ENCODE results near the gene HSPA5. TPM values are rescaled to one million over a fixed set of nuclear protein-coding genes. Genes with fewer than 3 reads are reported as not detected.
"Not testable (repeated sequence)": the region's sequence is repeated elsewhere in the genome, so short reads cannot be mapped to it uniquely, and the experiment has no call there.

HSPA5 gene
- polyA plus RNA-seq, 10 donors: 163 to 253 (median 187) TPM

DNA sequence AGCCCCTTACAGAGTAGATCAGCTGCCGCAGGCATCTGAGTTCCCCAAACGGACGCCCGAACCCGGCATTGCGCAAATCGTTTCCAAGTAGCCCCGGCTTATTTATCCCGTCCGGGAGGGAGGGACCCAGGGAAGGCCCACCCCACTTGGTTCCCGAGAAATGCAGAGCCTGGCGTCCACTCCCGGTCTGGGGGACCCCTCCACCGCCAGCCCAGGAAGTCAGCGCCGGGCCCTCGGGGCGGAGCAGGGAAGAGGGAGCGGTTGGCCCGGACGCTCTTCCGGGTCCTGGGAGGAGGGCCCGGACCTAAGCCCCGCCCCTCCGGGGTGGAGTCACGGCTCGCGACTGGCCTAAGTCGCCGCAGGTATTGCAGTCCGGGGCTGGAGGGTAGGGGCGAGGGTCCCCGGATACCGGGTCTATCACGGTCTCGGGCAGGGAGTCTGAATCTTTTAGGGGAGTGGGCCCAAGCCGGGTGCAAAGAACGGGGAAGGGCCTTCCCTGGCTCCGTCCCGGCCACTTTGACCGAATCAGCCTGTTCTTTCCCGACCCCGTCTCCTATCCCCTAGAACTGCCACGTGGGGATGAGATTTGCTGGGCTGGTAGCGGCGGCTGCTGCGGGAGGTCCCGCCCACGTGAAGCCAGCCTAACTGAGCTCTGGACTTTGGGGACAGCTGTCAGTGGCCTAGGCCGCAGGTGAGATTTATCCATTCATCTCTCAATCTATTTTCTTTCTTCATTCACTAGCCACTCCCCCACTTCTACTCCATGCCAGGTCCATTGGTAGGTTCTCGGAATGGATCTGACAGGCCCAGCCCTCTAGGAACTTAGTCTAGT, 40.7 kb downstream of the HSPA5 start, which contains the start of gene RABEPK:
Gene RABEPK, plus strand, starts transcription at position 327 of the 832 bp plus-strand sequence. CDS start 2,472 bp downstream, outside the sequence.
- DNase-seq: peak; percentile 94 to 98 (median 97)

DNA sequence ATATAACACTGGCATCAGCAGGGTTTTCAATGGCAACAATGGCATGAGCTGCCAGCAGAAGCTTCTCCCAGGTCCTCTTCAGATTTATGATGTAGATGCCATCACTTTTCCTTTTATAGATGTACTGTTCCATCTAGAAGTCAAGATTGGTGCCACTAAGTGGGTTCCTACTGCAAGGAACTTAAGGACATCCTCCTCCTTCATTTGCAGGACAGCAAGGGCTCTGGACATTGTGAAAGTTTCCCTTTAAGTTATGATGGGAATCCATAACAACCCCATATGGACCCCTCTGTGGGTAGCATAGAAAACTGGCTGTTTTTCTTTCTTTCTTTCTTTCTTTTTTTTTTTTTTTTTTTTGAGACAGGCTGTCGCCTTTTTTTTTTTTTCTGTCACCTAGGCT, 45.6 kb downstream of the HSPA5 start:
- DNase-seq: not testable (repeated sequence)

DNA sequence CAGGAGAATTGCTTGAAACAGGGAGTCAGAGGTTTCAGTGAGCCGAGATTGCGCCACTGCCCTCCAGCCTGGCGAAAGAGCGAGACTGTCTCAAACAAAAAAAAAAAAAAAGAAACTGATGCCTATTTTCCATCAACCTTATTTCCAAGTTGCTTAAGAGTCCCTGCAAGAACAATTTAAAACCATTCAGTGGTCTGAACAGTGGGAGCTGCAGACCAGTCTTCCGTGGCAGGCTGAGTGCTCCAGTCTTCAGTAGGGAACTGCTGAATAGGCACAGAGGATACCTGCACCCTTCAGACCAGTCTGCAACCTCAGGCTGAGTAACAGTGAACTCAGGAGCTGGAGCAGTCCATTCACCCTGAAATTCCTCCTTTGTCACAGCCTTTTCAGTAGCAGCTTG, 46.7 kb downstream of the HSPA5 start:
- DNase-seq: not testable (repeated sequence)

DNA sequence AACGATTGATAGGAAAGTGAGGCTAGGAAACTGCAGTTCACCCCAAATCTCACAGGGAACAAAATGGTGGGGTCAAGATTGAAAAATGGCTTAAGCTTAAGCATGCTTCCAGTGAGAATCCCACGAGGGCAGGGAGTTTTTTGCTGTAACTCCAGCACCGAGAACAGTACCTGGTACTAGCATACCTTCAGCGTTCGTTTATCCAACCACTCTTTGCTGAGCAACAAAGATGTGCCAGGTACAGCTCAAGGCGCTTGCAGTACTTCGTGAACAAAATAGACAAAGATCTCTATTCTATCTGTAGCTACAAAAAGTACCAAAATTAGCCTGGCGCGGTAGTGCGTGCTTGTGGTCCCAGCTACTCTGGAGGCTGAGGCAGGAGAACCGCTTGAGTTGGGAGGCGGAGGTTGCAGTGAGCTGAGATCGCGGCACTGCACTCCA, 50.8 kb downstream of the HSPA5 start:
- no peak for DNase-seq

DNA sequence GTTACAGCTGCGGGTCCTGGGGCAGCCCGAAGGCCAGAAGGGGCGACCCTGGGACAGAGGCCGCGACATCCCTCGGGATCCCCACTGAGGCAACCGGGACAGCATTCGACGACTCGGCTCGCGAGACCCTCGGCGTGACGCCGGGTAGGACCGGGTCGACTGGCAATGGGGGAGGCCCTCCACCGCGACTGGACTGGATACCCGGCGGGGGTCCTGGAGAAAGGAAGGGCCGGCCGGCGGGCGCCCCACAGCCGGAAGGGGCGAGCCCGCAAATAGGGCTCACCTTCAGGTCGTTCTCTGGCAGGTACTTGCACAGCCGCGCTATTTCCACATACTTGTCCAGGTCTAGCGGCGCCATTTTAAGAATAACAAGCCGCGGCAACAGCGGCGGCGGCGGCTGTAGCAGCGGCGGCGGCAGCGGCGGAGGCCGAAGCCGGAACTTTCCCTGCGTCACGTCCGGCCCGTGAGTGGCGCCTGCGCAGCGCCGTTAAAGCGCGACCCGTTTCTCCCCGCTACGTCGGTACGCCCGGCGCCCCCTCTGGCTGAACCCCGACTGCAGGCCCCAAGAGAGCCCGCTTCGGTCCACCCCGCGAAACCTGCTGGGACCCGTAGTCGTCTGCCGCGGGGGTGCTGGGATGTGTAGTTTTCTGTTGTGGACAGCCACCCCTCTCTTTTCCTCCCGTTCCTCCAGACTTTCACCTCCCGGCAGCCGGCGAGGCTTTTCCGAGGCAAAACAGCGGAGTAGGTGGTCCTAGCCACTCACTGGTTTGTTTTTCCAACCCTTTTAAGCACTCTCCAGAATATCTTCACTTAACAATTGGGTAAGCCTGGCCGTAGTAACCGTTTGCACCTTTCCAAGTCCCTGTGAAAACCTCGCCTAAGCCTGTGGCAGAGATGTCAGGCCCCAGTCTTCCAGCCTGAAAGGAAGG, 51.5 kb downstream of the HSPA5 start, which contains the start of gene PPP6C:
Gene PPP6C, minus strand, starts transcription at position 443 of the 929 bp plus-strand sequence. Its CDS starts 85 bp downstream, at position 358.
- DNase-seq: peak; percentile 96 to 98 (median 97)

DNA sequence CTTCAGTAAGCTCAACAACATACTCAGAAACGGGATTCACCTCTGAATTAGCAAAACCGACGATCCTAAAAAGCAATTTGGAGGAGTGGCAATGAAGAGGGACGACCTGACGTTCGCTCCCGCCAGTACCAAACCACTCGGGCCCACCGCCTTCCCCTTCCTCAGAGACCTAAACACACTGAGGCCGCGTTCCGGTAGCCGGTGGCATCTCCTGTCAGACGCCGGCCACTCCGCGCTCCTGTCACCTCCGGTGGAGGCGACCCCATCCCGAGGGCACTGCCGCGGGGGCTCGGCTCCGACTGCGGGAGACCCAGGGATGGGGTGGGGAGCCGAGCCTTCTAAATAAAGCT, 52.2 kb downstream of the HSPA5 start:
- DNase-seq: peak in 1 of 3 donors; percentile 17

Other genes with a start within 250 kb of the HSPA5 start
- 10 to 100 TPM in 4 of 10 donors, 1 to 10 TPM in 6; 5.4 to 12.0 (median 8.9) TPM for gene SCAI, start 97.8 kb downstream of the HSPA5 start, polyA plus RNA-seq (ENCODE audit: insufficient read length in 10 of 10)
- 10 to 100 TPM; 29.5 to 51.0 (median 37.9) TPM for gene PPP6C, start 51.5 kb downstream of the HSPA5 start, polyA plus RNA-seq (ENCODE audit: insufficient read length in 10 of 10)
- 10 to 100 TPM; 14.4 to 23.6 (median 16.8) TPM for gene RABEPK, start 40.8 kb downstream of the HSPA5 start, polyA plus RNA-seq (ENCODE audit: insufficient read length in 10 of 10)
- 10 to 100 TPM; 15.9 to 28.5 (median 20.7) TPM for gene GAPVD1, start 20.5 kb upstream of the HSPA5 start, polyA plus RNA-seq (ENCODE audit: insufficient read length in 10 of 10)